ENCODE data around the gene IL4.

The IL4 gene

GRCh38 chr5:132641841-132642240 lies 31.9 kb upstream of the IL4 start:
- H3K27me3 ChIP-seq (ENCODE audit: low read length), result no peaks in the 10 kb centered on the region
- H3K4me2 ChIP-seq (ENCODE audit: low read depth, low read length, poor library complexity, severe bottlenecking), result no peak overlapping the region
- no peak for TF ChIP-seq CTCF (IDR thresholded peaks at IDR 0.05; ENCODE audit: insufficient read depth, low read length, poor library complexity, severe bottlenecking)
- no peak for TF ChIP-seq EZH2phosphoT487 (conservative IDR thresholded peaks at IDR 0.05; ENCODE audit: low read length)
- H3K27ac ChIP-seq (ENCODE audit: low read depth, low read length), result no peak overlapping the region
- peaks cover 17% of the 10 kb centered on the region for H3K36me3 ChIP-seq (ENCODE audit: low read length)
- no peak overlapping the region for H3K4me3 ChIP-seq (ENCODE audit: insufficient read depth, low read length, poor library complexity, severe bottlenecking)
- H3K9ac ChIP-seq (ENCODE audit: low read length), result no peak overlapping the region
- H3F3A ChIP-seq (ENCODE audit: insufficient read depth), result no peaks in the 10 kb centered on the region; the same call in 1 of the 2 replicates
- H3K79me2 ChIP-seq (ENCODE audit: insufficient read depth, low read length), result no peaks in the 10 kb centered on the region
- no peaks in the 10 kb centered on the region for H4K20me1 ChIP-seq (ENCODE audit: low read depth, low read length)
- no peak overlapping the region for H2AFZ ChIP-seq (ENCODE audit: low read depth, low read length, severe bottlenecking)
- H3K9me2 ChIP-seq (replicated peaks; ENCODE audit: insufficient read depth, low read length), result no peaks in the 10 kb centered on the region
- no peaks in the 10 kb centered on the region for H3K9me3 ChIP-seq (ENCODE audit: insufficient read depth, low read length)

GRCh38 chr5:132644177-132644576 lies 29.6 kb upstream of the IL4 start:
- Histone ChIP-seq H3K36me3 (ENCODE audit: low read length) (peaks cover 11% of the 10 kb centered on the region; the same call in 1 of the 2 replicates), H3K79me2 (ENCODE audit: insufficient read depth, low read length) (no peaks in the 10 kb centered on the region), H3K9me3 (ENCODE audit: insufficient read depth, low read length) (no peaks in the 10 kb centered on the region), H3K9ac (ENCODE audit: low read length) (no peak overlapping the region), H2AFZ (ENCODE audit: low read depth, low read length, severe bottlenecking) (no peak overlapping the region), H3K27ac (ENCODE audit: low read depth, low read length) (no peak overlapping the region), H3K9me2 (replicated peaks; ENCODE audit: insufficient read depth, low read length) (no peaks in the 10 kb centered on the region), H3F3A (ENCODE audit: insufficient read depth) (no peaks in the 10 kb centered on the region; the same call in 1 of the 2 replicates), H3K27me3 (ENCODE audit: low read length) (no peaks in the 10 kb centered on the region), H3K4me3 (ENCODE audit: insufficient read depth, low read length, poor library complexity, severe bottlenecking) (no peak overlapping the region), H3K4me2 (ENCODE audit: low read depth, low read length, poor library complexity, severe bottlenecking) (no peak overlapping the region), H4K20me1 (ENCODE audit: low read depth, low read length) (no peaks in the 10 kb centered on the region)
- no peak for TF ChIP-seq EZH2phosphoT487 (conservative IDR thresholded peaks at IDR 0.05; ENCODE audit: low read length)
- TF ChIP-seq CTCF (IDR thresholded peaks at IDR 0.05; ENCODE audit: insufficient read depth, low read length, poor library complexity, severe bottlenecking), result no peak

- Histone ChIP-seq H2AFZ (ENCODE audit: low read depth, low read length, severe bottlenecking) (no peak overlapping the region), H4K20me1 (ENCODE audit: low read depth, low read length) (no peaks in the 10 kb centered on the region), H3K9me2 (replicated peaks; ENCODE audit: insufficient read depth, low read length) (no peaks in the 10 kb centered on the region), H3K4me2 (ENCODE audit: low read depth, low read length, poor library complexity, severe bottlenecking) (no peak overlapping the region), H3K4me3 (ENCODE audit: insufficient read depth, low read length, poor library complexity, severe bottlenecking) (no peak overlapping the region), H3F3A (ENCODE audit: insufficient read depth) (no peaks in the 10 kb centered on the region; the same call in 1 of the 2 replicates), H3K79me2 (ENCODE audit: insufficient read depth, low read length) (no peaks in the 10 kb centered on the region), H3K27me3 (ENCODE audit: low read length) (no peaks in the 10 kb centered on the region), H3K36me3 (ENCODE audit: low read length) (0 out of 2 replicates have a peak, but pooled peaks cover 5% of the 10 kb centered on the region), H3K27ac (ENCODE audit: low read depth, low read length) (no peak overlapping the region), H3K9me3 (ENCODE audit: insufficient read depth, low read length) (no peaks in the 10 kb centered on the region), H3K9ac (ENCODE audit: low read length) (no peak overlapping the region)
- TF ChIP-seq EZH2phosphoT487 (conservative IDR thresholded peaks at IDR 0.05; ENCODE audit: low read length) (no peak), CTCF (IDR thresholded peaks at IDR 0.05; ENCODE audit: insufficient read depth, low read length, poor library complexity, severe bottlenecking) (no peak)
Measured at GRCh38 chr5:132646583-132647266, 27.1 kb upstream of the IL4 start.

Data from SU-DHL-6 (cell line).